GM12878 (cell line): ENCODE measurements around the gene SLC8B1. TPM values are rescaled to one million over a fixed set of nuclear protein-coding genes. Genes with fewer than 3 reads are reported as not detected.

Experiments used
- ATAC-seq: fragments of 200-7000 bp; cut with Tn5 transposase; 3 replicates; pipeline ENCODE4 v1.9.1; 2020; ENCODE audit warnings: mild to moderate bottlenecking, moderate library complexity
- BruUV-seq: library from RNA; stranded (reverse); fragments of 400-500 nt; replicated peaks from 2 replicates; lab custom pipeline; 2021; lab: Mats Ljungman, UMichigan
- CTCF ChIA-PET: fragments of 300-600 bp; sonication (Branson Sonifier 250); formaldehyde crosslinking; extraction: SDS; loops from one replicate; lab custom pipeline; 2021; ENCODE audit warnings: inconsistent platforms; lab: Yijun Ruan, JAX
- POLR2A ChIA-PET: fragments of 350-600 bp; formaldehyde crosslinking; extraction: SDS; loops from one replicate; lab custom pipeline; 2021; ENCODE audit warnings: inconsistent platforms; lab: Charles Lee
- RAD21 ChIA-PET: fragments of 300-600 bp; sonication (Branson Sonifier 250); formaldehyde crosslinking; loops from one replicate; lab custom pipeline; 2023; ENCODE audit warnings: antibody characterized with exemption; ENCODE audit not compliant: unreplicated experiment; lab: Charles Lee
- SMC1A ChIA-PET: fragments of 300-600 bp; sonication (Branson Sonifier 250); formaldehyde crosslinking; loops from one replicate; lab custom pipeline; 2023; ENCODE audit not compliant: unreplicated experiment, uncharacterized antibody; lab: Charles Lee
- DNase-seq: peaks from one replicate; pipeline ENCODE4 v3.0.0-alpha.2; 2011; ENCODE audit warnings: low read depth, low spot score
- FAIRE-seq: peaks from 3 replicates; lab custom pipeline; 2011; peaks lifted over from hg19 to GRCh38; lab: Jason Lieb, UNC
- H2AFZ ChIP-seq: 2 replicates; pipeline ENCODE4 v1.6.0; 2011; ENCODE audit warnings: low read depth, low read length, control low read depth; ENCODE audit not compliant: control insufficient read depth
- H3K27ac ChIP-seq: 2 replicates; pipeline ENCODE4 v1.5.1; 2011; ENCODE audit warnings: control low read depth; ENCODE audit not compliant: control insufficient read depth, insufficient read depth
- H3K27me3 ChIP-seq, 2 experiments: replicated peaks in 1 of 2; 2 replicates each; pipeline versions ENCODE4 v1.6.0 to v1.6.1; 2011; ENCODE audit warnings: low read length in 1 of 2; ENCODE audit not compliant: control insufficient read depth in 2 of 2, insufficient read depth in 2 of 2
- H3K36me3 ChIP-seq, 2 experiments: 2 replicates each; pipeline ENCODE4 v1.5.1; 2011; ENCODE audit warnings: low read length in 1 of 2; ENCODE audit not compliant: control insufficient read depth in 2 of 2, insufficient read depth in 2 of 2
- H3K4me1 ChIP-seq: 2 replicates; pipeline ENCODE4 v1.6.1; 2011; ENCODE audit warnings: mild to moderate bottlenecking, low read length, moderate library complexity, mixed read lengths; ENCODE audit not compliant: control insufficient read depth, insufficient read depth
- H3K4me2 ChIP-seq: 2 replicates; pipeline ENCODE4 v1.6.0; 2011; ENCODE audit warnings: control low read depth; ENCODE audit not compliant: control insufficient read depth, insufficient read depth
- H3K4me3 ChIP-seq: fragments of 200-600 bp; sonication (generic); 2 replicates; pipeline ENCODE4 v1.5.1; 2016
- H3K79me2 ChIP-seq: 2 replicates; pipeline ENCODE4 v1.6.0; 2011; ENCODE audit warnings: low read length; ENCODE audit not compliant: control insufficient read depth, insufficient read depth
- H3K9ac ChIP-seq: 2 replicates; pipeline ENCODE4 v1.8.0; 2011; ENCODE audit warnings: low read length, control low read depth, mixed read lengths; ENCODE audit not compliant: control insufficient read depth, insufficient read depth
- H3K9me3 ChIP-seq: replicated peaks from 3 replicates; pipeline ENCODE4 v1.5.1; 2011; ENCODE audit warnings: mild to moderate bottlenecking, low read length; ENCODE audit not compliant: control insufficient read depth, insufficient read depth
- H4K20me1 ChIP-seq: 2 replicates; pipeline ENCODE4 v1.6.0; 2011; ENCODE audit not compliant: control insufficient read depth, insufficient read depth
- ATF7 ChIP-seq: fragments of 450-650 bp; IDR thresholded peaks from 2 replicates; pipeline ENCODE4 v1.6.1; 2016; ENCODE audit warnings: low read depth, mild to moderate bottlenecking
- EED ChIP-seq: sonication (generic); IDR thresholded peaks from 2 replicates; pipeline ENCODE4 v1.6.1; 2016; ENCODE audit warnings: antibody characterized with exemption, low read depth
- EGR1 ChIP-seq, 2 experiments: IDR thresholded peaks; 1 replicate in 1 of 2; 2 replicates in 1 of 2; pipeline ENCODE4 v1.6.1; 2011 to 2012; ENCODE audit warnings: low read depth in 2 of 2, low read length in 2 of 2, borderline replicate concordance in 1 of 2, mild to moderate bottlenecking in 1 of 2, moderate library complexity in 1 of 2
- FOS ChIP-seq: IDR thresholded peaks from 3 replicates; pipeline ENCODE4 v1.6.1; 2011; ENCODE audit warnings: borderline replicate concordance; ENCODE audit not compliant: insufficient read length; ENCODE audit errors: extremely low read depth
- GATAD2B ChIP-seq: fragments of 450-650 bp; conservative IDR thresholded peaks from 2 replicates; pipeline ENCODE4 v1.6.1; 2017; ENCODE audit warnings: low read depth, mild to moderate bottlenecking, moderate library complexity
- NFIC ChIP-seq: IDR thresholded peaks from 2 replicates; pipeline ENCODE4 v1.6.1; 2012; ENCODE audit warnings: low read depth, mild to moderate bottlenecking, inconsistent platforms, low read length, moderate library complexity
- WGBS: methylation state at CpG from one replicate; pipeline ENCODE4 v1.1.6; 2016; ENCODE audit warnings: low lambda C conversion rate; ENCODE audit not compliant: insufficient replicate concordance, insufficient coverage; ENCODE audit errors: missing lambda C conversion rate; 5-methylcytosine and 5-hydroxymethylcytosine counted together
- in situ Hi-C: fragments of 300-500 bp; cut with MboI; formaldehyde crosslinking; loops from 9 replicates; pipeline ENCODE4 v1.14.3; 2018; ENCODE audit warnings: mixed read lengths
- intact Hi-C: fragments of 100-400 bp; cut with micrococcal nuclease; formaldehyde crosslinking; loops from one replicate; pipeline ENCODE4 v1.14.2; 2022; ENCODE audit not compliant: unreplicated experiment
- polyA plus RNA-seq, 11 experiments: library from polyadenylated mRNA; depleted of rRNA in 4 of 11; unstranded in 6 of 11; stranded (reverse) in 5 of 11; fragments of >200 nt; fragmentation: Nextera tagmentation in 4 of 11; fragmentation: Illumina TruSeq in 1 of 11; extraction: Ambion mirVana in 4 of 11; extraction: Trizol in 1 of 11; gene quantifications; 1 replicate in 1 of 11; 2 replicates in 10 of 11; pipeline versions ENCODE4 v1.2.1 to v1.2.3, GENCODE V29; 2011 to 2016; ENCODE audit warnings: inconsistent platforms in 2 of 11, missing spikeins in 2 of 11, low read depth in 1 of 11
- total RNA-seq, 4 experiments: library from RNA; depleted of rRNA in 3 of 4; stranded (reverse); fragments of >200 nt in 3 of 4; fragmentation: Illumina TruSeq in 1 of 4; extraction: Trizol in 1 of 4; gene quantifications; 2 replicates each; pipeline versions ENCODE4 v1.2.1 to v1.2.3, GENCODE V29; 2013 to 2021
- TF ChIP-seq, protein P1 (sequence below): fragments of 450-650 bp; formaldehyde crosslinking; IDR thresholded peaks from 2 replicates; pipeline ENCODE4 v1.5.0; 2022; ENCODE audit warnings: mild to moderate bottlenecking, missing genetic modification characterization
- TF ChIP-seq, protein P2 (sequence below): fragments of 150-350 bp; IDR thresholded peaks from 2 replicates; pipeline ENCODE4 v1.6.1; 2014; ENCODE audit warnings: mild to moderate bottlenecking, low read depth, low read length
- TF ChIP-seq, protein P3 (sequence below): fragments of 450-650 bp; IDR thresholded peaks from 2 replicates; pipeline ENCODE4 v1.6.1; 2016; ENCODE audit warnings: mild to moderate bottlenecking
- TF ChIP-seq, protein P4 (sequence below): IDR thresholded peaks from 2 replicates; pipeline ENCODE4 v1.6.1; 2011; ENCODE audit warnings: low read depth, mild to moderate bottlenecking, low read length, moderate library complexity, borderline replicate concordance; ENCODE audit errors: extremely low read depth
- TF ChIP-seq, protein P5 (sequence below): fragments of 450-650 bp; IDR thresholded peaks from 2 replicates; pipeline ENCODE4 v1.6.1; 2017; ENCODE audit warnings: low read depth, mild to moderate bottlenecking, moderate library complexity
- TF ChIP-seq, protein P6 (sequence below): IDR thresholded peaks from 2 replicates; pipeline ENCODE4 v1.6.1; 2012; ENCODE audit warnings: low read depth, low read length, improper control_type of control experiment

Gene SLC8B1
- total and polyA plus RNA-seq, 10 of the 15 experiments (the other 5 are each of a cell fraction or from before 2014, with no cell fraction given): 0.18 to 12.3 (median 6.8) TPM

DNA sequence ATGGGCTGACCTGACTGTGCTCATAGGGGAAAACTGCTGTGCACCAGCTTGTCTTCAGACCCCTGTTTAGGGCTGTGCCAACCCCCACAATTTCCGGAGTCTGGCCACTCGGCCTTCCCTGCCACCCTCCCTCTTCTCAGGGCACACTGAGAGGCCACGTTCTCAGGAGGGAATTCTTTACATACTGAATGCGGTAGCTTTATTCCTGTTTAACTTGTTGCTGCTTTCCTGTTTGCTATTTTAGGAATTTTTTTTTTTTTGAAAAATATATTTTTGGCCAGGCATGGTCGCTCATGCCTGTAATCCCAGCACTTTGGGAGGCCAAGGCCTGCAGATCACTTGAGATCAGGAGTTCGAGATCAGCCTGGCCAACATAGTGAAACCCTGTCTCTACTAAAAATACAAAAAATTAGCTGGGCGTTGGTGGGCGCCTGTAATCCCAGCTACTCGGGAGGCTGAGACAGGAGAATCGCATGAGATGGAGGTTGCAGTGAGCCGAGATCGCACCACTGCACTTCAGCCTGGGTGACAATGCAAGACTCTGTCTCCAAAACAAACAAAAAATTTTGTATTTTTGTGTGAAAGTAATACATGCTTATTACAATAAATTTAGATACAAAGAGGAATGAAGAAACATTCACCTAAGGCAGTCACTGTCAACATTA, 74.1 kb downstream of the SLC8B1 start (continued):
- TF ChIP-seq, protein P1, sequence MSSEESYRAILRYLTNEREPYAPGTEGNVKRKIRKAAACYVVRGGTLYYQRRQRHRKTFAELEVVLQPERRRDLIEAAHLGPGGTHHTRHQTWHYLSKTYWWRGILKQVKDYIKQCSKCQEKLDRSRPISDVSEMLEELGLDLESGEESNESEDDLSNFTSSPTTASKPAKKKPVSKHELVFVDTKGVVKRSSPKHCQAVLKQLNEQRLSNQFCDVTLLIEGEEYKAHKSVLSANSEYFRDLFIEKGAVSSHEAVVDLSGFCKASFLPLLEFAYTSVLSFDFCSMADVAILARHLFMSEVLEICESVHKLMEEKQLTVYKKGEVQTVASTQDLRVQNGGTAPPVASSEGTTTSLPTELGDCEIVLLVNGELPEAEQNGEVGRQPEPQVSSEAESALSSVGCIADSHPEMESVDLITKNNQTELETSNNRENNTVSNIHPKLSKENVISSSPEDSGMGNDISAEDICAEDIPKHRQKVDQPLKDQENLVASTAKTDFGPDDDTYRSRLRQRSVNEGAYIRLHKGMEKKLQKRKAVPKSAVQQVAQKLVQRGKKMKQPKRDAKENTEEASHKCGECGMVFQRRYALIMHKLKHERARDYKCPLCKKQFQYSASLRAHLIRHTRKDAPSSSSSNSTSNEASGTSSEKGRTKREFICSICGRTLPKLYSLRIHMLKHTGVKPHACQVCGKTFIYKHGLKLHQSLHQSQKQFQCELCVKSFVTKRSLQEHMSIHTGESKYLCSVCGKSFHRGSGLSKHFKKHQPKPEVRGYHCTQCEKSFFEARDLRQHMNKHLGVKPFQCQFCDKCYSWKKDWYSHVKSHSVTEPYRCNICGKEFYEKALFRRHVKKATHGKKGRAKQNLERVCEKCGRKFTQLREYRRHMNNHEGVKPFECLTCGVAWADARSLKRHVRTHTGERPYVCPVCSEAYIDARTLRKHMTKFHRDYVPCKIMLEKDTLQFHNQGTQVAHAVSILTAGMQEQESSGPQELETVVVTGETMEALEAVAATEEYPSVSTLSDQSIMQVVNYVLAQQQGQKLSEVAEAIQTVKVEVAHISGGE (CRISPR knock-in tag): no peak
- no peak for TF ChIP-seq ATF7

DNA sequence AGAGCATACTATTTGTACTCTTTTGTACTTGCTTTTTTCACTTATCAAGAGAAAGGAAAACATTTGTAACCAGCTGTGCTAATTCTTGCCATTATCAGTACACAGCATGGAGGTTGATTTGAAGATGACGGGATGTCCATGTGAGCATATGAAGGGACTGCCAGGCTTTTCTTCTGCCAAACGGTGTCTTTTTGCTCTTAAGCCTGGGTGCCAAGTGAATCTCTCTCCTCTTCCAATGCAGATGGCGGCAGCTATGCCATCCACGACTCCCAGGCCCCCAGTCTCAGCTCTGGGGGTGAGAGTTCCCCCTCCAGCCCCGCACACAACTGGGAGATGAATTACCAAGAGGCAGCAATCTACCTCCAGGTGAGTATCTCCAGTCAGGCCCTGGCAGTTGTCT, 74.8 kb downstream of the SLC8B1 start:
- intact Hi-C loops: no loop called here
- Histone ChIP-seq H2AFZ (no peak overlapping the region), H3K4me1 (peaks cover 15% of the 10 kb centered on the region), H3K9ac (no peak overlapping the region), H3K4me2 (no peak overlapping the region), H3K4me3 (no peak overlapping the region), H3K27me3 (no peaks in the 10 kb centered on the region), H3K27ac (no peak overlapping the region), H3K79me2 (no peaks in the 10 kb centered on the region), H3K9me3 (no peaks in the 10 kb centered on the region), H3K36me3 (no peaks in the 10 kb centered on the region; a peak in 1 of 4 replicates), H4K20me1 (no peaks in the 10 kb centered on the region)
- FAIRE-seq: no peak
- CTCF ChIA-PET: no interaction called here
- in situ Hi-C loops: no loop called here
- RAD21 ChIA-PET: interaction anchor here (0.8 to 1.0 kb wide), 2 partner anchors 37 to 56 kb away, joined by 3 to 5 read pairs; no protein-coding TSS in a partner anchor
- no peak for DNase-seq
- SMC1A ChIA-PET: interaction anchor here (1.0 to 1.5 kb wide), 2 partner anchors 26 to 54 kb away, joined by 4 to 5 read pairs; no protein-coding TSS in a partner anchor
- ATAC-seq: no peak
- POLR2A ChIA-PET: interaction anchor here (0.6 to 0.7 kb wide), 2 partner anchors 36 to 38 kb away, joined by 3 read pairs; no protein-coding TSS in a partner anchor
- BruUV-seq: no TSS peak
- 93% methylated on average over 5 of the region's 5 CpGs for WGBS
- TF ChIP-seq, protein P2, sequence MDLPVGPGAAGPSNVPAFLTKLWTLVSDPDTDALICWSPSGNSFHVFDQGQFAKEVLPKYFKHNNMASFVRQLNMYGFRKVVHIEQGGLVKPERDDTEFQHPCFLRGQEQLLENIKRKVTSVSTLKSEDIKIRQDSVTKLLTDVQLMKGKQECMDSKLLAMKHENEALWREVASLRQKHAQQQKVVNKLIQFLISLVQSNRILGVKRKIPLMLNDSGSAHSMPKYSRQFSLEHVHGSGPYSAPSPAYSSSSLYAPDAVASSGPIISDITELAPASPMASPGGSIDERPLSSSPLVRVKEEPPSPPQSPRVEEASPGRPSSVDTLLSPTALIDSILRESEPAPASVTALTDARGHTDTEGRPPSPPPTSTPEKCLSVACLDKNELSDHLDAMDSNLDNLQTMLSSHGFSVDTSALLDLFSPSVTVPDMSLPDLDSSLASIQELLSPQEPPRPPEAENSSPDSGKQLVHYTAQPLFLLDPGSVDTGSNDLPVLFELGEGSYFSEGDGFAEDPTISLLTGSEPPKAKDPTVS: no peak
- TF ChIP-seq NFIC: no peak
- TF ChIP-seq, protein P3, sequence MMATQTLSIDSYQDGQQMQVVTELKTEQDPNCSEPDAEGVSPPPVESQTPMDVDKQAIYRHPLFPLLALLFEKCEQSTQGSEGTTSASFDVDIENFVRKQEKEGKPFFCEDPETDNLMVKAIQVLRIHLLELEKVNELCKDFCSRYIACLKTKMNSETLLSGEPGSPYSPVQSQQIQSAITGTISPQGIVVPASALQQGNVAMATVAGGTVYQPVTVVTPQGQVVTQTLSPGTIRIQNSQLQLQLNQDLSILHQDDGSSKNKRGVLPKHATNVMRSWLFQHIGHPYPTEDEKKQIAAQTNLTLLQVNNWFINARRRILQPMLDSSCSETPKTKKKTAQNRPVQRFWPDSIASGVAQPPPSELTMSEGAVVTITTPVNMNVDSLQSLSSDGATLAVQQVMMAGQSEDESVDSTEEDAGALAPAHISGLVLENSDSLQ: no peak
- no peak for TF ChIP-seq ATF7
- TF ChIP-seq EED: no peak
- TF ChIP-seq, protein P4, sequence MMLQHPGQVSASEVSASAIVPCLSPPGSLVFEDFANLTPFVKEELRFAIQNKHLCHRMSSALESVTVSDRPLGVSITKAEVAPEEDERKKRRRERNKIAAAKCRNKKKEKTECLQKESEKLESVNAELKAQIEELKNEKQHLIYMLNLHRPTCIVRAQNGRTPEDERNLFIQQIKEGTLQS: no peak
- TF ChIP-seq EGR1 (IDR thresholded peaks at IDR 0.05; ENCODE audit: borderline replicate concordance in 1 of 2, low read depth in 2 of 2, low read length in 2 of 2): no peak
- TF ChIP-seq, protein P5, sequence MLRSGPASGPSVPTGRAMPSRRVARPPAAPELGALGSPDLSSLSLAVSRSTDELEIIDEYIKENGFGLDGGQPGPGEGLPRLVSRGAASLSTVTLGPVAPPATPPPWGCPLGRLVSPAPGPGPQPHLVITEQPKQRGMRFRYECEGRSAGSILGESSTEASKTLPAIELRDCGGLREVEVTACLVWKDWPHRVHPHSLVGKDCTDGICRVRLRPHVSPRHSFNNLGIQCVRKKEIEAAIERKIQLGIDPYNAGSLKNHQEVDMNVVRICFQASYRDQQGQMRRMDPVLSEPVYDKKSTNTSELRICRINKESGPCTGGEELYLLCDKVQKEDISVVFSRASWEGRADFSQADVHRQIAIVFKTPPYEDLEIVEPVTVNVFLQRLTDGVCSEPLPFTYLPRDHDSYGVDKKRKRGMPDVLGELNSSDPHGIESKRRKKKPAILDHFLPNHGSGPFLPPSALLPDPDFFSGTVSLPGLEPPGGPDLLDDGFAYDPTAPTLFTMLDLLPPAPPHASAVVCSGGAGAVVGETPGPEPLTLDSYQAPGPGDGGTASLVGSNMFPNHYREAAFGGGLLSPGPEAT: no peak
- TF ChIP-seq, protein P6, sequence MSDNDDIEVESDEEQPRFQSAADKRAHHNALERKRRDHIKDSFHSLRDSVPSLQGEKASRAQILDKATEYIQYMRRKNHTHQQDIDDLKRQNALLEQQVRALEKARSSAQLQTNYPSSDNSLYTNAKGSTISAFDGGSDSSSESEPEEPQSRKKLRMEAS: no peak
- TF ChIP-seq GATAD2B: no peak
- no peak for TF ChIP-seq FOS
